Thyroid gland (tissue), 4 donors: Measurements from ENCODE around the gene SCMH1. TPM values are rescaled to one million over a fixed set of nuclear protein-coding genes. Genes with fewer than 3 reads are reported as not detected.

ENCODE experiments used
- DNase-seq, 2 donors: peaks; one replicate each; pipeline ENCODE4 v3.0.0-alpha.2; 2019
- H3K27ac ChIP-seq, 3 donors: fragments of 200-600 bp; sonication (generic); 1 replicate in 2 of 3; 2 replicates in 1 of 3; pipeline ENCODE4 v1.5.1; 2016 to 2019; ENCODE audit warnings: mild to moderate bottlenecking in 1 of 3, moderate library complexity in 1 of 3
- H3K27me3 ChIP-seq: fragments of 200-600 bp; sonication (generic); one replicate; pipeline ENCODE4 v1.5.1; 2019
- H3K36me3 ChIP-seq, 2 donors: fragments of 200-600 bp; sonication (generic); one replicate each; pipeline ENCODE4 v1.5.1; 2016 to 2019
- H3K4me1 ChIP-seq, 2 donors: fragments of 200-600 bp; sonication (generic); one replicate each; pipeline ENCODE4 v1.5.1; 2017 to 2019
- H3K4me3 ChIP-seq, 3 donors: fragments of 200-600 bp; sonication (generic); replicated peaks in 1 of 3; 1 replicate in 2 of 3; 2 replicates in 1 of 3; pipeline ENCODE4 v1.5.1; 2016; ENCODE audit warnings: mild to moderate bottlenecking in 1 of 3
- H3K9me3 ChIP-seq: fragments of 200-600 bp; sonication (generic); one replicate; pipeline ENCODE4 v1.5.1; 2017
- POLR2A ChIP-seq, 2 donors: fragments of 450-650 bp; IDR thresholded peaks; one replicate each; pipeline ENCODE4 v1.6.1; 2017; ENCODE audit warnings: antibody characterized with exemption in 2 of 2, mild to moderate bottlenecking in 2 of 2, moderate library complexity in 1 of 2
- WGBS, 2 donors: methylation state at CpG; one replicate each; pipeline ENCODE4 v1.1.5; 2017; 5-methylcytosine and 5-hydroxymethylcytosine counted together
- intact Hi-C: fragments of 100-400 bp; cut with DNase I; formaldehyde crosslinking; loops from one replicate; pipeline ENCODE4 v1.15.1; 2023
- total RNA-seq, 4 donors: library from RNA; depleted of rRNA; stranded (reverse); fragments of >200 nt; gene quantifications; one replicate each; pipeline ENCODE4 v1.2.3, GENCODE V29; 2016
- TF ChIP-seq, protein P1 (sequence below), 6 experiments: fragments of 200-600 bp in 3 of 6; fragments of 450-650 bp in 3 of 6; sonication (generic) in 3 of 6; IDR thresholded peaks; one replicate each; pipeline ENCODE4 v1.5.1; 2016 to 2019; ENCODE audit warnings: antibody characterized with exemption in 6 of 6, mild to moderate bottlenecking in 2 of 6, inconsistent platforms in 1 of 6, moderate library complexity in 1 of 6

The SCMH1 gene
- total RNA-seq, 4 donors from 2014 or later: 30.6 to 93.0 (median 47.5) TPM

DNA sequence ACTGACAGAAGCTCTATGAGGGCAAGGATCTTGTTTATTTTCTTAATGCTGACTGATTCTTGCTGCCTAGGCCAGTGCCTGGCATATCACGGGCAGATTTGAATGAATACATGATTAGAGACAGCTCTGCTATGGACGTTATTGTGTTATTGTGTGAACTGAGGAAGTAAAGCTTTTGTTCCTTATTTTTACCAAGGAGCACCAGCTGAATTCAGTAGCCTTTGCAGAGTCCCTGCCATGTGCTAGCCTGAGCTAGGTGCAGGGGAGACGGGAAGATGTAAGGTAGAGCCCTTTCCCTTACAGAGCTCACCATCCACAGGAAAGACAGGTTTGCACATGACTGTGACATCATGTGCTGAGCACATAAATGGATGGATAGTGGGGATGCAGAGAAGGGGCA is 36.0 kb upstream of the SCMH1 start:
- intact Hi-C loops: no loop called here
- 80 to 87% methylated on average over 3 of the region's 3 CpGs for WGBS, 2 donors
- no peak overlapping the region for H3K27ac ChIP-seq
- no peaks in the 10 kb centered on the region for H3K27me3 ChIP-seq
- H3K36me3 ChIP-seq: no peaks in the 10 kb centered on the region
- H3K4me1 ChIP-seq: peaks cover 24 to 26% of the 10 kb centered on the region in 2 donors
- TF ChIP-seq, protein P1, sequence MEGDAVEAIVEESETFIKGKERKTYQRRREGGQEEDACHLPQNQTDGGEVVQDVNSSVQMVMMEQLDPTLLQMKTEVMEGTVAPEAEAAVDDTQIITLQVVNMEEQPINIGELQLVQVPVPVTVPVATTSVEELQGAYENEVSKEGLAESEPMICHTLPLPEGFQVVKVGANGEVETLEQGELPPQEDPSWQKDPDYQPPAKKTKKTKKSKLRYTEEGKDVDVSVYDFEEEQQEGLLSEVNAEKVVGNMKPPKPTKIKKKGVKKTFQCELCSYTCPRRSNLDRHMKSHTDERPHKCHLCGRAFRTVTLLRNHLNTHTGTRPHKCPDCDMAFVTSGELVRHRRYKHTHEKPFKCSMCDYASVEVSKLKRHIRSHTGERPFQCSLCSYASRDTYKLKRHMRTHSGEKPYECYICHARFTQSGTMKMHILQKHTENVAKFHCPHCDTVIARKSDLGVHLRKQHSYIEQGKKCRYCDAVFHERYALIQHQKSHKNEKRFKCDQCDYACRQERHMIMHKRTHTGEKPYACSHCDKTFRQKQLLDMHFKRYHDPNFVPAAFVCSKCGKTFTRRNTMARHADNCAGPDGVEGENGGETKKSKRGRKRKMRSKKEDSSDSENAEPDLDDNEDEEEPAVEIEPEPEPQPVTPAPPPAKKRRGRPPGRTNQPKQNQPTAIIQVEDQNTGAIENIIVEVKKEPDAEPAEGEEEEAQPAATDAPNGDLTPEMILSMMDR (IDR thresholded peaks at IDR 0.05): no peak
- TF ChIP-seq POLR2A (IDR thresholded peaks at IDR 0.05): no peak
- H3K4me3 ChIP-seq: no peak overlapping the region
- no peak for DNase-seq
- H3K9me3 ChIP-seq: no peaks in the 10 kb centered on the region

DNA sequence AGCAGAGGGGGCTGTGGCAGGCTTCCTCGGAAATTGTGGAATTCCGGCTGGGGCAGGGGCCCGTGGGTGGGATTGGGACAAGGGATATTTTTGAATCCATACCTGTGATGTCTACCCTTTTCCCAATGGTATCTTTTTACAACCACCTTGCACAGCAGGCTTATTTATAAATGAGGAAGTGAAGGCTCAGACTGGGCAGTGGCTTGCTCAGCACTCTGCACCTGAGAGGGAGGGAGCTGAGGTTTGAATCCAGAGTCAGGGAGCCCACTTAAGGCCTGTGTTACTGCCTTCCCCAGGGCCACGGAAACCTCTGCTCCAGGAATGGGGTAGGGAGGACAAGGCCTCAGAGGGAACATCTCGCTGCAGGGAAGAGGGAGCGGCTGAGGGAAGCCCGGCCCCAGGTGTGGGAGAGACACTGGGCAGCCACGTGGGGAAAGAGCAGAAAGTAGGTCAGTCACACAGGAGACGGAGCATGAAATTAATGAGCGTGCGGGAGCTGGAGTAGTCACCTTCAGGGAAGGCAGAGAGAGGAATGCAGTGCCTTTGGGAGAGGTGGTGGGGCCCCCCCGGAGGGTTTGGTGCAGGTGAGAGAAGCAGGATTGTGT is 35.4 kb upstream of the SCMH1 start:
- TF ChIP-seq, protein P1 (IDR thresholded peaks at IDR 0.05): no peak
- no peak for TF ChIP-seq POLR2A (IDR thresholded peaks at IDR 0.05)
- intact Hi-C loops: no loop called here
- H3K27me3 ChIP-seq: no peaks in the 10 kb centered on the region

DNA sequence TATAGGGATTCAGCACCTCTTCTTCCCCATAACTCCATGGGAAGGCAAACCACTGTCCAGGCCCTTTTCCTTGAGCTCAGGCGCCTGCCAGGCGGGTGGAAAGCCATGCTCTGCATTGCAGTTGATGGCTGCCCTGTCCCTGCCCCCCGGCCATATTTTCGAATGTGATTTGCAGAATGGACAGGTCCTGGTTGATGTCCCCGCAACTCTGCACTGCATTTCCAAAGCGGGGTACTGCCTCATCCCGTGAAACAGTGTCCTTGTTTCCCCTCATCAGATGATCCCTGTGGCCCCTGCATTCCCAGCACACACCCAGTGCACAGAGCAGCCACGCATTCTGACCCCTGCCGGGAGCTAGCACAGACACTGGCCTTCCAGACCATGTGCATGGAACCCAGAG is 33.7 kb upstream of the SCMH1 start:
- no peak for DNase-seq
- TF ChIP-seq, protein P1 (IDR thresholded peaks at IDR 0.05): no peak
- TF ChIP-seq POLR2A (IDR thresholded peaks at IDR 0.05): no peak
- Histone ChIP-seq H3K27me3 (no peaks in the 10 kb centered on the region), H3K4me3 (no peak overlapping the region), H3K4me1 (peaks cover 19 to 21% of the 10 kb centered on the region in 2 donors), H3K27ac (no peak overlapping the region), H3K36me3 (no peaks in the 10 kb centered on the region), H3K9me3 (no peaks in the 10 kb centered on the region)
- WGBS, 2 donors: 92 to 94% methylated on average over 9 of the region's 9 CpGs
- intact Hi-C loops: no loop called here

More for the DNA sequence above, 35.4 kb upstream of the SCMH1 start:
- Histone ChIP-seq H3K9me3 (no peaks in the 10 kb centered on the region), H3K36me3 (no peaks in the 10 kb centered on the region), H3K4me3 (no peak overlapping the region), H3K4me1 (peaks cover 24 to 26% of the 10 kb centered on the region in 2 donors), H3K27ac (no peak overlapping the region)
- peak; percentile 59 to 66 for DNase-seq
- WGBS, 2 donors: 48 to 56% methylated on average over 12 of the region's 12 CpGs

DNA sequence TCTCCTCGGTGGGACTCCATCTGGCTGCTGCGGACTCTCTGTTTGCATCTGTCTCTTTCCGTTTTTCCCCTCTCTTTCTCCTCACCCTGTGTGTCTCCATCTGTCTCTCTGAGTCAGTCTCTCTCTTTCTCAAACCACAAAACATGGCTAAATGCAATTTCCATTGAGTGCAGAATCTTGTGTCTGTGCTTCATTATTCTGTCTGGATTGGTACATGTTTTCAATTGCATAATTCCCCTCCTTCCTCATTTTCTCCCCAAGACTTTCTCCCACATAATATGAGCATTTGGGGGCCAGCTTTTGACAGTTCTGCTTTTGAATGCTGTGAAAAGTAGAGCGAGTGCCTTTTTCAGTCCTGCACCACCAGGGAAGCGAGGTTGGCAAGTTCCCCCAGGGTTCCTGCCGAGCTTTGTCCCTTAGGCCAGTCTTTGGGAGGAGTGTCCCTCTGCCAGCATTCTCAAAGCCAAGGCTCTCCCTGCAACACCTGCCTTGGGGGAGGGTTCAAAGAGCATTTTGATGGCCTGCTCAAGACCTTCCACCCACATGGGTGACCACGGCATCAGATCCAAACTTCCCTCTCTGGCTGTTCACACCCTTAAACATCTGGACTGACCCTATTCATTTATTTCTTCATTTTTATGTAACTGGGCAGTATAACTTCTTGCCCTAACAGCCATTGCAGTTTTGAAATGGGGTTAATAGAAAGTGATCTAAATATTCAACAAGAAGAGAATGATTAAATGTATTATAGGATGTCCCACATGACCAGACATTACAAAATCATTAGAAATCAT is 32.8 kb upstream of the SCMH1 start:
- no peak overlapping the region for H3K27ac ChIP-seq
- no peak for DNase-seq
- intact Hi-C loops: no loop called here
- peaks cover 10 to 14% of the 10 kb centered on the region in 2 donors for H3K4me1 ChIP-seq
- 76 to 83% methylated on average over 7 of the region's 7 CpGs for WGBS, 2 donors
- H3K36me3 ChIP-seq: no peaks in the 10 kb centered on the region
- no peaks in the 10 kb centered on the region for H3K9me3 ChIP-seq
- H3K27me3 ChIP-seq: no peaks in the 10 kb centered on the region
- TF ChIP-seq, protein P1 (IDR thresholded peaks at IDR 0.05): no peak
- TF ChIP-seq POLR2A (IDR thresholded peaks at IDR 0.05): no peak
- H3K4me3 ChIP-seq: no peak overlapping the region

DNA sequence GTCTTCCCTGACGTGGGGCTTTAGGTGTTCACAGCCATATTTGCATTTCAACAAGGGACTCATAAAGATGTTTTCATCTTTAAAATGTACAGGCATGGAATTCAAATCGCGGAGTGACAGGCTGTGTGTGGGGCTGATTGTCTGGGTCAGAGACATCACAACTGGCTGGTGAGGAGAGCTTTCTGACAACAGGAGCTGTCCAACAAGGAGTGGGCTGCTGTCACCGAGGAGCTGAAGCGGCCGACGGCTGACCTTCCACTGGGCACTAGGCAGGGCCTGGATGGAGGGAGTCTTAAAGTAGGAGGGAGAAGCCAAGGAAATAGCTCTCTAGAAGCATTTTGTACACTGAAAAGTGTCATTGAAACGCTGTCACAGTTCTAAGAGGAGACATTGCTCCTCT is 30.5 kb upstream of the SCMH1 start:
- no peak overlapping the region for H3K27ac ChIP-seq
- peaks cover 3 to 8% of the 10 kb centered on the region in 2 donors for H3K4me1 ChIP-seq
- 77 to 82% methylated on average over 8 of the region's 8 CpGs for WGBS, 2 donors
- TF ChIP-seq, protein P1 (IDR thresholded peaks at IDR 0.05): no peak
- TF ChIP-seq POLR2A (IDR thresholded peaks at IDR 0.05): no peak
- no peaks in the 10 kb centered on the region for H3K36me3 ChIP-seq
- H3K9me3 ChIP-seq: no peaks in the 10 kb centered on the region
- DNase-seq: no peak
- no peaks in the 10 kb centered on the region for H3K27me3 ChIP-seq
- no peak overlapping the region for H3K4me3 ChIP-seq
- intact Hi-C loops: no loop called here
